GM11168 (cell line): ENCODE data around the gene ASIC2.

Source experiments
- in situ Hi-C: fragments of 300-500 bp; cut with MboI; formaldehyde crosslinking; loops from one replicate; pipeline ENCODE4 v1.12.0; 2022; ENCODE audit warnings: low sequenced_read_pairs; ENCODE audit not compliant: unreplicated experiment

ASIC2 gene

DNA sequence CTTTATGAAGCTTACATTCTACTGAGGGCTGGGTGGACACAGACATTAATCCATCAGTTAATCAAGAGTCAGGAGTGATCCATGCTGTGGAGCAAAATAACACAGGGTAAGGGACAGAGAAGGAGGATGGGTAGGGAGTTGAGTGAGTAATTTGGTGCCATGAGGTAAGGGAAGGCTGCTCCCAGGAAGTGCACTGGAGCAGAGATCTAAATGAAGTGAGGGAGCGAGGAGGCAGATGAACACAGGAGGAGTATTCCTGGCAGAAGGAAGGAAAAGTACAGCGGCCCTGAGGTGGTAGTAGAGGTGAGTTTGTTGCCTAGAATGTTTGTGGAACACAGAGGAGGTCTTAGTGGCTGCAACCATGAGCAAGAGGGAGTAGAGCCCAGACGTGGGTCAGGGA is 34.8 kb downstream of the ASIC2 start:
- in situ Hi-C loops, result no loop called here

DNA sequence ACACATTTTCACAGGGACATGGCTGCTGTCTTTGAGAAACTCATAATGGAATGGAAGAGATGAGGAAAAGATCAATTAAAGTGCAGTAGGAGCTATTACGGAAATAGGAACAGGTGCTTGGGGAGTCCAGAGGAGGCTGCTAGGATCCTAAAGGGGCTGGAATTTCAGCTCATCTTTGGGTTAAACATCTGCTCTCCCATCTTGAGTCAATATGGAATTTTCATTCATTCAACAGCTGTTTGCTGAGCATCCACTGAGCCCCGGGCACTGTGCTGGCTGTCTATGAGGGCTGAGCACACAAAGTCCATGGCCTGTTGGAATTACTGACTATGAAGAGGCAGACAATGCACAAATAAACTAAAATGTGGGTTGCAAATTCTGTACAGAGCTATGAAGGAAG is 47.9 kb downstream of the ASIC2 start:
- in situ Hi-C loops, result no loop called here

DNA sequence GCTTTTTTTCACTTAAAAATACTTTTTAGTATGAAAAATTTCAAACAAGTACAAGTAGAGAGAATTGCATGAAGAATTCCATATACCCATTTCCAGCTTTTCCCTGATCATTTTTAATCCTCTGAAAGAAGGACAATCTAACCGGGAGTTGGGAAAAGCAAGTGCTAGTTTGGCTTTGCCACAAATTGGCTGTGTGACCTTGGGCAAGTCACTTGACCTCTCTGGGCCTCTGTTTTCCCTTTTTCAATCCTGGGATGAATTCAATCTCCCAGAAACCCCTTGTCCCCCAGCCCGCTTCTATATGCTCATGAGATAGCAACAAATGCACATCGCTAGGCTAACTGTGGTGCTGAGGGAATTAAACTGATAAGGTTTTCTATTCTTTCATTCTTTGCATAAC is 49.4 kb downstream of the ASIC2 start:
- in situ Hi-C loops, result no loop called here

DNA sequence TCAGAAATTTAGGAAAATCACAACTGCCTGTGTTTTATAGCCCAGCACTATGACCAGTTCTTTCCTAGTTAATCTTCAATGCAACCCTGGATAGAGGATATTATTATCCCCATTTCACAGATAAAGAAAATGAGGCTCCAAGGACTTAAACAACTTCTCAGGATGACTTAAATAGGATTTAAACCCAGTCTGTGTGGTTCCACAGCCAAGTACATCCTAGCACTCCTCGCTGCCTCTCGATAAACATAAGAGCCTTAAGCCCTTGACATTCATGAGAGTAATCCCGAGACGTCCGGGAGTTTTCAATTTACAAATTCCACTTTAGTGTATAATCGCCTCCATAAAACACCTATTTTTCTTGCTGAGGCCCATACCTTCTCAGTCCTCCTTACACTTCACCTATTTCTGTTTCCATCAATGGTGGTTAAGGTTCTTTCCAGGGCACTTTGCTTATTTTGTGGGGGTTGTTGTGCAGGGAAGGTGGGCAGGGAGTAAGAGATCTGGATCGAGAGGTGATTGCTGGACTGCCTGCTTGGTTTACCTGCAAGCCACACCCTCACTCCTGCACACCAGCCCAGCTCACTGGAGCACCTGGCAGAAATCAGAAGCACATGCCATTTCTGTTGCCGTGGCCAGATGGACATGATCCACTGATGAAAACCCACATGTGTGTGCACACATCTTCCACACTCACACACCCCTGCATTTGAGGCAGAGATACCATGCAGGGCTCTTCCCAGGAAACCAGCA is 50.5 kb downstream of the ASIC2 start:
- in situ Hi-C loops, result no loop called here

DNA sequence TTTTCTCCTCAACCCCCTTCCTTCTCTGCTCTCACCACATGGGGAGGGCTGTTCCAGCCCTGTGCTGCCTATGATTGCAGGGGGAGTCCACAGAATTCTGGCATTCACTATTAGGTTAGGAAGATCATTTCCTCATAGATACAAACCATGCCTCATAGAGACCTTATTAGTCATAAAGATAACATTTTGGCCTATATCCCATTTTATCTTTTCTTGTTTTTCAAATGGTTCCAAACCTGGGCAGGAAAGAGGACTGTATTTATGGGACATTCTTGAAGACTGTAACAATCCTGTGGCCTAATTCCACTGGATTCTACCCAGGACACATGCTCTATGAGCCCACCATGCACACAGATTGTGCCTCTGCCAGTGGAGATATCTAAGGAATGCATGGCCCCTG is 51.7 kb downstream of the ASIC2 start:
- in situ Hi-C loops, result no loop called here

DNA sequence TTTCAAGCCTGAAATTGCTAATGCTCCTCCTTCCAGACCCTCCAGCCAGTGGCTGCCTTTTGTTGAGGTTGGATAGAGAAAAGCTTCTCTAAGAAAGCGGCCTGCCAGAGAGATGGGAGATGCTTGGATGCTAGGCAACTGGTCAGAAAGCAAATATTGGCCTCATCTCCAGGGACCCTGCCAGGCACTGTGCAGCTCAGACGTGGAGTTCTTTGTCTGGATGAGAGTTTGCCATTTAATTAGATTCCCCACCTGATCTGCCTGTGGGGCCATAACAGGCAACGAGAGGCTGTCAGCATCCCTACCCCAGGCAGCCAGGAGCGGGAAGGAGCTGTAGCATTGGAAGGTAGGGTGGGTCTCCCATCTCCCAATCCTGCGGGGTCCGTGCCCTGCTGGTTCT is 52.7 kb downstream of the ASIC2 start:
- in situ Hi-C loops, result no loop called here

DNA sequence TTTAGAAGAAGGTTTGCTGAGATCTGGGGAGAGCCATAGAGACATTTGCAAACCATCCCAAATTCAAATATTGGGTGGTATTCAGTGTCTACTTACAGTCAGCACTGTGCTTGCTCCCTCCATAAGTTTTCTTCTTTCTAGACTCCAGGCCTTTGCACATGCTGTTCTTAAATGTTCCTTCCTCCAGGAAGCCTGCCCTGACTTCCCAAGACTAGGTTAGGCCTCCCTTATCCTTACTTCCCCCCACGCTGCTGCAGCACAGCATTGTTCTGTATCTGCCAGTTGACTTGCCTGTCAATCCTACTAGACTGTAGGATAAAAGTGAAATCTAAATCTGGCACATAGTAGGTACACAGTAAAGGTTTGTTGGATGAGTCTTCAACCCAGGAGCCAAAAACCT is 53.4 kb downstream of the ASIC2 start:
- in situ Hi-C loops, result no loop called here

DNA sequence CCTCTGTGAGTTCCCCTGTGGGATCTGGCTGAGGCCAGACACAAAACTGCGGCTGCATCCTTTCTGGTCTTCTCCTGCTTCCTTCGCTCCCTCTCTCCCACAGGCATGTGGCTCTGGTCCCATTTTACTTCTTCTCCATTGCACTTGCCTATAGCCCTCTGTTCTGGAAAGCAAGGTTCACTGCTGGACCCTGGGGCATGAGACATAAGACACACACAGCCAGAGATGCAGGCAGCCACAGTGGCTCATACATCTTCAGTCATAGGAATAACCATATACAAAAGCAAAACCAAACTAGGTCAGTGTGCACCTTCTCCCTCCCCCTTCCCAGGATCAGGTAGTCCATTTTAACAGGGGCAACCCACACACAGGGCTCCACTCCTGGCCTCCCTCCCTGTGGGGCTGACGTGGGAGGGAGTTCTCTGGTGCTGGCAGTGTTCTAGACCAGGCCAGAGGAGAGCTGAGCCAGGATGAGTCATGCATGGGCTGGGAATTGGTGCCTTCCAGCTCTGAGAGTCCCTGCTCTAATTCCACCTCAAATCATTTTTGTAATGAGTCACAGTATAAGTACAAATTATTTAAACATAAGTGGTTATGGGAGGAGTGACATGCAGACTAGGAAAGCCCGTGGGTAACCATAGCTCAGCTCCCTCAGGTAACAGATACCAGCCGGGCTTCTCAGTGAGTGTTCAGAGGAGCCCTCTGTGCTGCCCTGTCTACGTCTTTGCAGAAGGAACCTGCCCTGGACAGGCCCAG is 58.0 kb downstream of the ASIC2 start:
- in situ Hi-C loops, result no loop called here

DNA sequence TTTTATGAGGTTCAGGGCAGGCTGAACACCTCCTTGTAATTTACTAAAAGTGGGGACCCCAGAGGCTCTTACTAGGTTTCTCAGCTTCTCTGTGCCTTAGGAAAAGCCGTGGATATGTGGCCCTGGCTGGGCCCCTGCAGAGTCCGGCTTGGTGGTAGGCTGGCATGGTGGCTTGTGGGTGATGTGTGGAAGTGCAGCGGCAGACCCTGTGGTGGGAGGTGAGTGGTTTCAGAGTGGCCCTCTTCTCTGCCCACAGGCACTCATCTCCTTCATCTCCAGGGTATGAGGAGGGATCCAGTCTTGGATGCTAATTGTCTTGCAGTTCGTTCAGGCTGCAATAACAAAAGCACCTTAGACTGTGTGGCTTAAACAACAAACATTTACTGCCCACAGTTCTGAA is 58.9 kb downstream of the ASIC2 start:
- in situ Hi-C loops, result no loop called here

DNA sequence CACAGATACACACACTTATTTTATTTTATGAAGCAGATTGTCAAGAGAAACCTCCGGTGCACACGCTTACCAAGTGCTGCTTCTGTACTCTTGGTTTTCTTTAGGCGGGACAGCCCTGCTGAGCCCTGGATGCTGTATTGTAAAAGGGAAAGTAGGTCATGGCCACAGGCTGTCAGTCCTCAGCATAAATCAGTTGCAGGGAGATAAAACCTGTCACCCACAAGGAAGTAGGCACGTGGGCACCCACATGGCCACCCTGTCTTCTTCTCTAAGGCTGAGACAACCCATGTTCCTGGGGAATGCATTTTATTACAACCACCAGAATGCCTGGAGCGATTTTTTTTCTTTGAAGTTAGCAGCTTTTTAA is 59.3 kb downstream of the ASIC2 start:
- in situ Hi-C loops, result no loop called here

DNA sequence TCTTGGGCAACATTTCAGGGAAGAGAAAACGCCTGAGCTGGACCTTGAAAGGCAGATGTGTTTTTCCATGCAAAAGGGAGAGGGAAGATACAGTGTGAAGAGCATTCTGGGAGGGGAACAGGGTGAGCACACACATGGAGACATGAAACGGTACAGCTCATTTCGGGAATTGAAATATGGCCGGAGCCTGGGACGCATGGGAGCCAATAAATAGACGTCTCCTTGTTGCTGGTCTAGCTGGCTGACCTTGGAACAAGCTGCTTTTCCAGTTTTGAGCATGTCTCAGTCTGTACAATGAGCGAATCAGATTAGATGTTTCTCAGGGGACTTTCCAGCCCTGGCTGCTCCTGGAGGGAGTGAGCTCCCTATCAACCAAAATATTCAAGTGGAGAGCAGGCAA is 63.6 kb downstream of the ASIC2 start:
- in situ Hi-C loops, result no loop called here

DNA sequence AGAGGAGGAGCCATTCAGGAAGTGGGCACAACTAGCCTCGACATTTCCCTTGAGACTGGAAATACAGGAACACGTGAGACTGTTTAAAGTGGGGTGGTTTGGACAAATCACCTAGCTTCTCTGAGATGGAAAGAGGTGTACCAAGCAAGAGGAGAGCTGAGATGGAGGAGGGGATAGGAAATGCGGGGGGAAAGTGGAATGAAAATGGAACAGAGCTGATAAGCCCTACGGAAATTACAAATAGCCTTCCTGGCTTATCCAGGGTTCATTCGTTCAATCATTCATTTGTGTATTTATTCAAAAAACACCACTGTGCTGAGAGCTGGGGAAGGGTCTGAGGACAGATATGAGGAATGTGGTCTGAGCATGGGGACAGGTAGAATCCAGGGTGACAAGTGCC is 64.1 kb downstream of the ASIC2 start:
- in situ Hi-C loops, result no loop called here

DNA sequence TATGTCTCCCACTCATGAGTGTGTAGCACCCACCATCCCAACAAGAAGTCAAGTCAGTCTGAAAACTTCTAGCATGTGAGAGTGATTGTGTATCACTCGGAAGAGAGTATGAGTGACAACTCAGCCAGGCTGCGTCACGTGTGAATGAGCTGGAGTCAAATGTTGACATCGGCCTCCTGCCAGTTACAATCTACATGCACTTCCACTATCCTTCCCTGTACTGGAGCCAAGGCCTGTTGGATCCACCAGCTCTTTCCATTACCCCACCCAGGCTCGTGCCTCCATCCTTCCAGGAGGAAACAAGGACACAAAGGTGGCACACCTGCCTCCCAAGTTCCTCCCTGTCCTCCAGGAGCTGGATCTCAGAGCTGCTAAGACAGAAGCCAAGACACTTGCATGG is 64.5 kb downstream of the ASIC2 start:
- in situ Hi-C loops, result no loop called here

DNA sequence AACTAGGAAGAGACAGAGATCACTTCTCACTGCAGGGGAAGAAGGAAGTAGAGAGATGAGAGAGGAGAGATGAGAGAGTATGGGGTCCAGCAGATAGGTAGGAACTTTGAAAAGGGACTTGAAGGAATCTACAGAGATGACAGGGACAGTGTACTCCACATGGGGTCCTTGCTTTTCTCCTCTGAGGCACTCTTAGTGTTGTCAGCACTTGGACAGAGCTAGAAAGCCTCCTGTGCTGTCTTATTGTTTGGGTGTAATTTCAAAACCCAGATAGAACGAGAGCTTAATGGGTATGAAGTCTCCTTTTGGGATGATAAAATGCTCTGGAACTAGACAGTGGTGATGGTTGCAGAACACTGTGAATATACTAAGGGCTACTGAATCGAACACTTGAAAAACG is 65.2 kb downstream of the ASIC2 start:
- in situ Hi-C loops, result no loop called here

DNA sequence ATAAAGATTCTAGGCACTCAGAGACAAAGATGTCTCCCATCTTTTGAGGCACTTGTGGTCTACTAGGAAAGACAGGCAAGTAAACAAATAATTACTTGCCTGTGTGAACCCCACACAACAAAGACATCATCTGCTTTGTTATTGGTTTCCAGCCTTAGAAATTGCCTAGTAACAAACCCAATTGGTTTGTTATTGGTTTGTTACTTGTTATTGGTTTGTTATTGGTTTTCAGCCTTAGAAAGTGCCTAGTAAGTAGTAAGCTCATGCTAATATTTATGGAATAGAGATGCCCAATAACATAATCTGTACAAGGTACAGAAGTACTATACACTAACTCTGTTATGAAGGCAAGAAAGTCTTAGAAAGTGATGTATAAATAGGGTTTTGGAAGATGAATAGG is 67.1 kb downstream of the ASIC2 start:
- in situ Hi-C loops, result no loop called here

DNA sequence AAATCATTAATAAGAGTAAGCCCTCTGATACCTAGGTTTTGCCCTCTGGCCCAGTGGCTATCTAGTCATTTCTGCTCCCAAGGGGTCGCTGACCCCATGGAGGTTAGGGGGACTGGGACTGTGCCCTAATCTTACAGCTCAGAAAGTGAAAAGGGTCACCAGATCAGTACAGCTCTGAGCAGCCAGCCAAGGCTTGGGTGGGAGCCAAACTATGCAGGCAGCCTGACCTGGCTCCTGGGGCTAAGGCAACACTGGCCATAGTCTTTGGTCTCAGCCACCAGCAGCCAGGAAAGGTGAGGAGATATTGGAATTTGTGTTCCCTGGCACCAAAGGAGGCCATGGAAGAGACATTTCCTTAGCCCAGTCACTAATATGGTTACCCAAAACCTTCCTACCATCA is 67.6 kb downstream of the ASIC2 start:
- in situ Hi-C loops, result no loop called here

DNA sequence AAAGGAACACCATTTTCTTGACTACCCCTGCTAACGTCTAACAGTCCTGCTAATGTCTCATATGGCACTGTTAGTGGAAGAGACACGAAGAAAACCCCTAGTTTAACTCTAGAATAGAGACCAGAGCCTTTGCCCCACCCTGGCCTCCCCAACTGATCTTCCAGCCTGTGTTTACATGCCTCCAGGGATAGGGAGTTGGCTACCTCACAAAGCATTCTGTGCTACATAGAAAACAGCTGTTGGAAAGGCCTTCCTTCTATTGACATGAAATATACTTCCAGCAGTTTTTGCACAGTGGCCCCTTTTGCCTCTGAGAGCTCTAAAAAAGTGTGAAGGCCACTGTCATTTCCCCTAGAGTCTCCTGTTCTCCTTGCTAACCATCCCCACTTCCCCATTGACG is 73.1 kb downstream of the ASIC2 start:
- in situ Hi-C loops, result no loop called here

DNA sequence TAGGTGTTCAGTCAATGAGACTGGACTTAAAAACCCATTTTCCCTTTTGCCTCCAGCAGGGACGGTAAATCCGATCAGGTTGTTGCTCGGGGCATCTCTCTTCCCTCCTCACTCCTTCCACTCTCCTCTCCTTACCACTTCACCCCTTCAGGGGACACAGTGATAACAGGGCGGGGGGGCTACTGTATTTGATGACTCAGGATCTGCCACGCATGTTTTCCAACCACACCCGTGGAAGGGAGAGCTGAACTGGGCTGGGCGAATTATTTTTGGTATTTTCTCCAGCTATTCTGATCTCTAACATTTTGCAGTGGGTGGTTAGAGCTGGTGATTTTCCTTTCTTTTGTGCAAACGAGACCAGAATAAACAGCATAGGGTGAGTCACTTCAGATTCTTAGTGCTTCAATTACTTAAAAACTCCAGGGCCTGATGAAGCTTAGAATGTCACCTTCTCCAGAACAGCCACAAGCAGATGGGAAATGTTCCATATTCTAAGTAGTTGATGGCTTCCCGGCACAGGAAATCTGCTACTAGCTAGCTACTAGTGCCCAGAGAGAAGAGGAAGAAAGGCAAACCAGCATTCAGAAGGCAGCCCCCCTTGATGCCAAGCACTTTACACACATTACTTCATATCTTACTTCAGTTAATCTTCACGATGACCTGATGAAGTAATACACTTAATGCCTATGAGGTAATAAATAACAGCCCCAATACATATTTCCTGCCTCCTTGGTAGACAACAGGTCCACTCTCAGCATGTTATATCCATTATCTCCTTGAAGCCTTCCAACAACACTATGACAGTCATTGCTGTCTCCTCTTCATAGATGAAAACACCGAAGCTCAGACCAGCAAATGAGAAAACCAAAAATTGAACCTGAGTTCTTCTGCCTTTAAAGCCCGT is 74.1 kb downstream of the ASIC2 start:
- in situ Hi-C loops, result no loop called here

DNA sequence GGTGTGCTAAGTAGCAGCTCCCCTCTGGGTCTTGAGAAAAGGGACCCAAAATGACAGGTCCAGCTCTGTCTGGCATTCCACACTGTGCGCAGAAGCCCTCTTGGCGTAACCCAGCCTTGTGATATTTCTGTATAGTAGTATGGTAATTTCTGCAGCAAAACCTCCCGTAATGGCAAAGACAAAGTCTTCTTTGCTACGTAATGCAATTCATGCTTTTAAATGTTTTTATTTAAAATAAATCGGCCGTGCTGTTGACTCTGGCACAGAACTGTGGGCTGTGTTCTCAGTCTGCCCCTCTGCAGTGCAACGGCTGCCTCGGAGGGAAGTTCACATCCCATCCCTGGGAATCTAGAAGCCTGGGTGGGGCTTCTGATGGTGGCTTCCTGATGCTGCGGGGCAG is 75.2 kb downstream of the ASIC2 start:
- in situ Hi-C loops, result no loop called here

DNA sequence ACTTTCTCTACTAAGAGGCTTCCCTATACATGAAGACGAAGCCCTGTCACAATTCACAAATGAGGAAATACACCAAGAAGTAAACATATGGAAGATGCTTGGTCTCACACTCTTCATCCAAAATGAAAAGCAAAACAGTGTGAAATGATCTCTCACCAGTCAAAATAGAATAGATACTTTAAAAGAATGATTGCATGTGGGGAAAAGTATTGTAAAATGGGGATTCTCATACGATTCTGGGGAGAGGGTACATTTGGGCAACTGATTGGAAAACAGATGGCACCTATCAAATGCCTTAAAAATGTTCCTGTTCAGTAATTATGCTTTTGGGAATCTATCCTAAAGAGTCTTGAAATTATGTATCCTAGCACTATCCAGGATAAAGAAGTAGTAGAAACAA is 78.1 kb downstream of the ASIC2 start:
- in situ Hi-C loops, result no loop called here

DNA sequence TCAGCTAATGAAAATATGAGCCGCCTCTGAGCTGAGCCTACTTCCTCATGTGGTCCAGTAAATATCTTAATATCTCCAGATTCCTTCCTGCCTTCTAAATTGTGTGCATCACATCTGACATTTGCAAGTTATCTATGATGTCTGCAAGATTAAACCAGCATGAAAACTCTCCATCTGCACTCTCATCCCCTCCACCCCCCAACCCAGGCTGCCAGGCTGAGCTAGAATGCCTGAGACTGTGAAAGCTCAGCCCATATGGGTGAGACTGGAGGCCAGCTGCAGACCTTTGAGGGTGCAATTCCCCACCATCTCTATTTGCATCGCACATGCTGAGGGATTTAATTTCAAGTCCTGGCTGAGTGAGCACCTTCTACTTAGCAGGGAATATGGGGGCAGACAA is 82.8 kb downstream of the ASIC2 start:
- in situ Hi-C loops, result no loop called here
